Uterus (tissue), 4 donors: ENCODE measurements around the gene NLK. TPM values are rescaled to one million over a fixed set of nuclear protein-coding genes. Genes with fewer than 3 reads are reported as not detected.

ENCODE experiments used
- DNase-seq, 2 donors: peaks; one replicate each; pipeline ENCODE4 v3.0.0-alpha.2; 2019 to 2020
- H3K27ac ChIP-seq, 2 donors: fragments of 200-600 bp; sonication (generic); 1 replicate in 1 of 2; 2 replicates in 1 of 2; pipeline ENCODE4 v1.5.1; 2016 to 2018
- H3K27me3 ChIP-seq, 2 donors: fragments of 200-600 bp; sonication (generic); one replicate each; pipeline ENCODE4 v1.5.1; 2018 to 2019; ENCODE audit warnings: control low read depth in 1 of 2
- H3K36me3 ChIP-seq, 2 donors: fragments of 200-600 bp; sonication (generic); one replicate each; pipeline ENCODE4 v1.5.1; 2019; ENCODE audit warnings: control low read depth in 1 of 2
- H3K4me1 ChIP-seq, 2 donors: fragments of 200-600 bp; sonication (generic); one replicate each; pipeline ENCODE4 v1.5.1; 2018 to 2019; ENCODE audit warnings: control low read depth in 1 of 2
- H3K4me3 ChIP-seq, 2 donors: fragments of 200-600 bp; sonication (generic); 1 replicate in 1 of 2; 2 replicates in 1 of 2; pipeline ENCODE4 v1.5.1; 2018 to 2019; ENCODE audit warnings: mild to moderate bottlenecking in 1 of 2
- H3K9me3 ChIP-seq, 2 donors: fragments of 200-600 bp; sonication (generic); one replicate each; pipeline ENCODE4 v1.5.1; 2019; ENCODE audit warnings: control low read depth in 1 of 2
- CTCF ChIP-seq, 4 experiments: fragments of 200-600 bp in 2 of 4; fragments of 450-650 bp in 2 of 4; sonication (generic) in 2 of 4; IDR thresholded peaks; one replicate each; pipeline ENCODE4 v1.5.1; 2016 to 2019; ENCODE audit warnings: antibody characterized with exemption in 4 of 4, mild to moderate bottlenecking in 2 of 4, moderate library complexity in 1 of 4
- POLR2A ChIP-seq, 2 donors: fragments of 450-650 bp; IDR thresholded peaks; one replicate each; pipeline ENCODE4 v1.6.1; 2016; ENCODE audit warnings: antibody characterized with exemption in 2 of 2, mild to moderate bottlenecking in 1 of 2, moderate library complexity in 1 of 2
- intact Hi-C: fragments of 100-400 bp; cut with DNase I; formaldehyde crosslinking; loops from one replicate; pipeline ENCODE4 v1.15.1; 2023; ENCODE audit warnings: low total_unique reads
- total RNA-seq, 4 donors: library from RNA; depleted of rRNA in 3 of 4; stranded (reverse); fragments of >200 nt in 3 of 4; gene quantifications; one replicate each; pipeline versions ENCODE4 v1.1.0 to v1.2.4, GENCODE V29; 2014 to 2023
- donor health status: DM: yes; HTN: yes; CAD: no.

The NLK gene
- total RNA-seq, 4 donors from 2014 or later = 7.7 to 36.8 (median 23.4) TPM

GRCh38 chr17:28039251-28039650, 3.2 kb upstream of the NLK start:
- no peak overlapping the region for H3K4me3 ChIP-seq
- H3K9me3 ChIP-seq = no peaks in the 10 kb centered on the region
- H3K27me3 ChIP-seq = no peaks in the 10 kb centered on the region
- no peaks in the 10 kb centered on the region for H3K36me3 ChIP-seq
- H3K4me1 ChIP-seq = peaks cover 0 to 4% of the 10 kb centered on the region in 2 donors
- TF ChIP-seq CTCF (IDR thresholded peaks at IDR 0.05) (no peak), POLR2A (IDR thresholded peaks at IDR 0.05) (no peak)
- H3K27ac ChIP-seq = no peak overlapping the region
- DNase-seq = no peak
- intact Hi-C loops = no loop called here

- peak overlapping the region; percentile 2 to 32 for H3K4me3 ChIP-seq
Measured at GRCh38 chr17:28040406-28040805, 2.1 kb upstream of the NLK start.

GRCh38 chr17:28041068-28041843, 1.2 kb upstream of the NLK start:
- Histone ChIP-seq H3K36me3 (no peaks in the 10 kb centered on the region), H3K4me1 (peaks cover 0 to 4% of the 10 kb centered on the region in 2 donors), H3K27me3 (no peaks in the 10 kb centered on the region), H3K9me3 (no peaks in the 10 kb centered on the region), H3K4me3 (peak overlapping the region; percentile 65 to 93), H3K27ac (peak overlapping the region; percentile 78 to 91)
- TF ChIP-seq POLR2A (IDR thresholded peaks at IDR 0.05) (peak; percentile 61 to 72), CTCF (IDR thresholded peaks at IDR 0.05) (no peak)
- DNase-seq = peak; percentile 99
- intact Hi-C loops = no loop called here

More at GRCh38 chr17:28040406-28040805, 2.1 kb upstream of the NLK start:
- no peaks in the 10 kb centered on the region for H3K9me3 ChIP-seq
- intact Hi-C loops = no loop called here
- no peak for DNase-seq
- H3K4me1 ChIP-seq = peaks cover 0 to 4% of the 10 kb centered on the region in 2 donors
- TF ChIP-seq CTCF (IDR thresholded peaks at IDR 0.05) = no peak
- no peak for TF ChIP-seq POLR2A (IDR thresholded peaks at IDR 0.05)
- no peaks in the 10 kb centered on the region for H3K36me3 ChIP-seq
- peak overlapping the region; percentile 26 to 53 for H3K27ac ChIP-seq
- no peaks in the 10 kb centered on the region for H3K27me3 ChIP-seq

GRCh38 chr17:28041844-28042656, 427 bp upstream of the NLK start:
- DNase-seq = no peak
- peak overlapping the region; percentile 65 to 93 for H3K4me3 ChIP-seq
- TF ChIP-seq POLR2A (IDR thresholded peaks at IDR 0.05) (no peak), CTCF (IDR thresholded peaks at IDR 0.05) (no peak)
- H3K36me3 ChIP-seq = no peaks in the 10 kb centered on the region
- peak overlapping the region; percentile 78 to 91 for H3K27ac ChIP-seq
- intact Hi-C loops = no loop called here
- peaks cover 0 to 4% of the 10 kb centered on the region in 2 donors for H3K4me1 ChIP-seq
- no peaks in the 10 kb centered on the region for H3K27me3 ChIP-seq
- no peaks in the 10 kb centered on the region for H3K9me3 ChIP-seq
